HG02763 (cell line): ENCODE measurements around the gene SV2C.

Experiments
- ATAC-seq: cut with Tn5 transposase; IDR thresholded peaks from one replicate; pipeline ENCODE4 v1.9.1; 2021; ENCODE audit warnings: mild to moderate bottlenecking, moderate library complexity; ENCODE audit not compliant: unreplicated experiment

Gene SV2C

DNA sequence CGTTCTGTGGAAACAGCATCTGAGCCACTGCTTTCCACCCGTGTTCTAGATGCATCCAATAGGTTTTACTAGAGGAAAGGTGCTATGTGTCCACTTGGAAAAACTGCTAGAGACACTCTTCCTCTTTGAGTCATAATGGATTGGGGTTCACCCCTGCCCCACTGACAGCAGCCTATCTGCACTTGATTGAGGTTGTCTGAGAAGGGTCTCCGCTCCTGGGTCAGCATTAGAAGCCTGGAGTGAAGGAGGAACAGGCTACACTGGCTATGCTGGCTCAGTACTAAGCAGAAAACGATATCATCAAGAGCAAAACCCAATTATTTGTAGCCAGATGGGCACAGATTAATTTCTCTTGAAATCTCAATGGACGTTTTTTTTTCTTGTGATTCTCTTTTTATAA is 167.3 kb downstream of the SV2C start:
- no peak for ATAC-seq

DNA sequence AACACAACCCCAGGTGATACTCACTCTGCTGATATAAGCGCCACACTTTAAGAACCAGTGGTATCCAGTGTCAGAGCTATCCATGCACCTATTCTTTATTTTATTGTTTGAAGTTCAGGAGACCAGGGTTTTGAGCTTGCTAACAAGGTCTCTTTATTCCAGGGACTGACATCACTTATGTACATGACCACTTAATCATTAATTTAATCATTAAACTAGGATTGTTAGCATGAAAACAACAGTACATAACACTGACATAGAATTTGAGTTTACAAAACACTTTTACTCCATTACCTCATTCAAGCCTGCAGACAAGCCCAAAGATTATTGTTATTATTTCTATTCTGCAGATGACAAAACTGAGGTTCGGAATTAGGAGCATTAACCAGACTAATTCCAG is 168.5 kb downstream of the SV2C start:
- ATAC-seq, result no peak

DNA sequence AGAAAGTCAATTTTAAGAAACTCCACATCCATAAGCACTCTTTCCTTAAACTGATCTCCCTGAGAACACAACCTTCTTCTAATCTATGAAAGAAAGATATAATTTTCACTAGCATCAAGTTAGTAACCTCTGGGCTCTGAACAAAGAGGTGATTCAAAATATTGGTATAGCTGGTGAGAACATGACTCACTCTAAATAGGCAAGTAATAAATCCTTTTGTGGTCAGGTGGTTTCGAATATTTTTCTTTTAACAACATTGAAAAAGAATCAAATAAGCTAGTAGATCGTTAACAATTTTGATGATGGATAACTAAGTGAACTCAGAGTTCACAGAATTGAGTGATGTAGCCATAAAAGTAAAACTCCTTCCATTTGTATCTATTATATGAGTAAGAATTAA is 169.3 kb downstream of the SV2C start:
- no peak for ATAC-seq

DNA sequence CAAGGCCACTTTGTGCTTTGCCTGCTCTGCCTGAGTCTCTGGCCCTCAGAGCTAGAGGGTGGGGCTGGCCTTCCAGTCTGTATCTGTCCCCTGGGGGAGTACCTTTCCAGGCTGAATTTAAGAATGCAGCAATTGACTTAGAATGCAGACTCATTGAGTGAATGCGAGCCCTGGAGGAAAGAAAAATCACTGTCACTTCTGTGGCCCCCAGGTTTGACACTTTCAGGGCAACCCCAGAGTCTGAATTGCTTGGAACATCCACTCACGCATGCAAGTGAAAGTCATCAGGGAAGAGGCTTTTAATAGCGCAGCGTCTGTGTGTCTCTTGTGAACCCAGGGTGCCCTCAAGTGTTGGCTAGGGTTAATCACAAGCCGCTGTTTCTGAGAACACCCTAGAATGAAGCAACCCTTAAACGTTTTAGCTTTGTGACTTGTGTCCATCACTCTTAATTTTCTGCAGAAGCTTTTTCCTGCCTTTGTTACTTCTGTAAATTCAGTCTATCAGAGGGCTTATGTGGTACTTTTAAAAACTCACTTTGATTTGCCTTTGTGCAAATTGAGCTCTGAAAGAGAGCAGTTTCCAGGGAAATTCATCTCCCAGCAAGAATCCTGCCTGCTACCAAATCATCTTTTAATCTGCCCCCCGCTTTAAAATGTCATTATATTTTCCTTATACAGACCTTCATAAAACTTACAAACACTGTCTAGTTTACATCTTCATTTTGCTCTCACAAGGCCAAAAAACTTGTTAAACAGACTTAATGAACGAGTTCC is 173.1 kb downstream of the SV2C start:
- no peak for ATAC-seq

DNA sequence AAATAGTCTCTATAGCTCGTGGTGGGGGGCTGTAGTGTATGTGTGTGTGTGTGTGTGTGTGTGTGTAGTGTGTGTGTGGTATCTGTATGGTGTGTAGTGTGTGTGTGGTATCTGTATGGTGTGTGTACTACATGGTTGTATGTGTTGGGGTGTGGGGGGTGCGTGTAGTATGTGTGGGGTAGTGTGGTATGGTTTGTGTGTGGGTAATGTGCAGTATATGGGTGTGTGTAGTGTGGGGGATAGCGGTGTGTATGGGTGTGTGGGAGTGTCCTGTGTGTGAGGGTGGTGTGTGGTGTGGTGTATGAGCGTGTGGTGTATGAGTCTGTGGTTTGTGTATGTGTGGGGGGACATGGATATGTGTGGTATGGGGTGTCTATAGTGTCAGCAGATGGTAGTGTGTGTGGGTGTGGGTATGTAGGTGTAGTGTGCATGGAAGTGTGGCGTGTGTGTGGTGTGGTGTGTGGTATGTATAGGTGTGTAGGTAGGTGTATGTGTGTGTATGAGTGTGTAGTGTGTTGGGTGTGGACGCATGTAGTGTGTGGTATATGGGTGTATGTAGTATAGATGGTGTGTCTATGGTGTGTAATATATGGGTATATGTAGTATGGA is 174.1 kb downstream of the SV2C start:
- ATAC-seq, result no peak

DNA sequence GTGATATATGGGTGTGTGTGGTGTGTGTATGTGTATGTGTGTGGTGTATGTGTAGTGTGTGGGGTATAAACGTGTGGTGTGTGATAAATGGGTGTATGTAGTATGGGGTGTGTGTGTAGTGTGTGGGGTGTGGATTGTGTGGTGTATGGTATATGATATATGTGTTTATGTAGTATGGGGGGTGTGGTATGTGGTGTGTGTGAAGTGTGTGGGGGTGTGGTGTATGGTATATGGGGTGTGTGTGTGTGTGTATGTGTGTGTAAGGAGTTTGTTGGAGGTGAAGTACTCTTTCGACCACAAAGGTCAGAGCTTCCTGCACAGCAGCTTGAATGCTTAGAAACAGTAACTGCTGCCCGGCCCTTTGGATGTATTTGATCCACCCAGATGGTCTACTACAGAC is 174.7 kb downstream of the SV2C start:
- ATAC-seq, result no peak

DNA sequence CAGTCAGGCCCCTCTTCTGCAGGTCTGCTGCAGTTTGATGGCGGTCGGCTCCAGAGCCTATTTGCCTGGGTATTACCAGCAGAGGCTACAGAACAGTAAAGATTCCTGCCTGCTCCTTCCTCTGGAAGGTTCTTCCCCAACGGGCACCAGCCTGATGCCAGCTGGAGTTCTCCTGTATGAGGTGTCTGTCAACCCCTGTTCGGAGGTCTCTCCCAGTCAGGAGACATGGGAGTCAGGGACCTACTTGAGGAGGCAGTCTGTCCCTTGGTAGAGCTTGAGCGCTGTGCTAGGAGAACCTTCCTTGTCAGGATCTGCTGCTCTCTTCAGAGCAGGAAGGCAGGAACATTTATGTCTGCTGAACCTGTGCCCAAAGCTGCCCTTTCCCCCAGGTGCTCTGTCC is 181.5 kb downstream of the SV2C start:
- no peak for ATAC-seq

DNA sequence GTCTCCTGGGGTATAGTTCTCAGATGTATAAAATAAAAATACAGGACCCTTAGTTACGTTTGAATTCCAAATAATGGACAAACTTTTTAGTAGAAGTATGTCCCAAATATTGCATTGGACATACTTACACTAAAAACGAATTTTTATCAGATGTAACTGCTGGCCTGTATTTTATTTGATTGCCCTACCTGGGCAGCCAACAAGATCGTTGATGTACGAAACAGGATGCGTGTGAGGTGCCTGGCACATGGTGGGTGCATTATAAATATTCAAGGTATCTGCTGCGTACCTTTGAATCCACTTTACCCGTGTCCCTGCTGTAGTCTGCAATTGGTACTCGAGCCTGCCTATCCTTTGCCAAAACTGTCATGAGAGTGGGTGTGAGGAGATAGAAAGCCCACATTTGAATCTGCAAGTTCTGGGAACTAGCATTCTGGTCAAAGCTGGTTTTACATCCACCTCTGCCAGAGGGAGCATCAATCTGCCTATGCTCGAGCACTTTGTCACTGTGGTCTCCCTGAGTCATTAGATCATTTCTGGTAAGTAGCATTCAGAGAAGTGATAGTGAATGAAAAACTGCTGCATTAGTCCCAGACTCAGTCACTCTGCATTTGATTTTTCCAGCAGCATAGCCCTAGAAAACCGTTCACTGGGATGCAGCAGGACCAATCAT is 186.2 kb downstream of the SV2C start:
- ATAC-seq, result no peak

DNA sequence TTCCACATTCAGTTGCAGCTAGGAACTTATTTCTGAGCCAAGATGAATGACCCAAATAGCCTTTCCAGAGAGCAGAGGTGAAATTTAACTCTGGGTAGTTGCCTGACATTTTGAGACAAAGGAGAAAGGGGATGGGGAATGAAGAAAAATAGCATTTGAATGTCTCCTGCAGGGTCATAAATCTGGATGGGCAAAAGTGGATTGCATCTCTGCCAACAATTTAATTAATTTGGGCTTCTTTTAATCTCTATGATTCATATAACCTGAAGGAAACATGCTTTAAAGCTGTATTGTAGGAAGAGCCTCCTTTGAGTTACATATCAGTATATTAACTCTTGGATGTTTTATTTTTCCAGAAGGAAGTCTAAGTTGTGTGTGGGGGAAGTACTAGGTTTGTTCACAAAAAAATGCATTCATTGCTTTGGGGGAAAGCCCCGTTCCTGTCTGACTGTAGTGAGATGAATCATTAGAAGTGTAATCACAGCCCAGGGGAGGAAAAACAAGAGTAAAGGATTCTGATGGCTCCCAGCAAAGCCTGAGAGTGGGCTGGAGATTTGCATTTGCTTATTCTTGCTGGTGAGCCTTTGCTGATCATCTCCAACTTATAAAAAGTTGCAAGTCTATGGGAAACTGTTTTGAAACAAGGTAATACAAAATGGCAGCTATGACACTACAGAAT is 186.9 kb downstream of the SV2C start:
- no peak for ATAC-seq

DNA sequence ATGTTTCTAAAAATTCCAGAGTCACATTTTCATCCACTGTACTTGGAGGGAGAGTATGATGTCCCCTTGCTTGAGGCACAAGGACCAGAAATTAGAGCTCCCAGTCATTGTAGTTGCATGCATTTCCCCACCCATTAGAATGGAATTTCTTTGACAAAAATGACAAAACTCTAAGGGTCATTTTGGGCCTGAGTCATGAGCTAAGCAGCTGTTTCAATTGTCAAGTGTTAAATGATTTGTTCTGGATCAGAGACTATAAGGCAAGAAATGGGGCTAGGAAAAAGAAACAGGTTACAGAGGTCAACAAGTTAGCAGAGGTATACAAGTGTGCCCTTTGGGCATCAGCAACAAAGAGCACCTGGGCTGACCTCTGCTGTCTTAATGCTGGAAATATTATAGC is 188.7 kb downstream of the SV2C start:
- ATAC-seq, result no peak

DNA sequence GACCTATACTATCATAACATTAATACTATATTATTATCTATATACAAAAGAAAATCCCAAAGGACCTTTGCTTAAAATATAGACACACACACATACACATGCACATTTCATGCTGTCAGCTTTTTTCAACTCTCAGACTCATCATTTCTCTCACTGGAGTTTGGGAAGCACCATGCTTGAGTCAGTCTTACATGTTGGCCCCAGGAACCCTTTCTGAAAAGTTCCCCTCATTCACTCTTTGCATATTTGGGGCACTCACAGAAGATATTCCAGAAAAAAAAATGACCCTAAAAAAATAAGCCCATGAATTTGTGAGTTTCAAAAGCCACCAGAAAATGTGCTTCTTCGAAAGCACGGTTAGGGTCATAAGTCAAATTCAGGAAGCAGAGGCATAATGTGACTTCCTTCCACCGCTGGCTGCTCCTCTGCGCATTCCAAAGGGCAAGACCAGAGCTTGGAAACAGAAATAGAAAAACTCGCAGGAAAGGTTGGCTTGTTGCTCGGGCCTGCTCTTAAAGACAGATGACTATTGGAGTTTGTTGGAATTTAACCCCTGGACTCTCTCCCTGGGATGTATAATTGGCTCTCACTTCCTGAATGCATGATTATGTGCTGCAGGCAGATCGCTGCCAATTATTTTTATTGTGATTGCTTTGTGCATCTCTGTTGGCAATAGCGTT is 190.2 kb downstream of the SV2C start:
- no peak for ATAC-seq

DNA sequence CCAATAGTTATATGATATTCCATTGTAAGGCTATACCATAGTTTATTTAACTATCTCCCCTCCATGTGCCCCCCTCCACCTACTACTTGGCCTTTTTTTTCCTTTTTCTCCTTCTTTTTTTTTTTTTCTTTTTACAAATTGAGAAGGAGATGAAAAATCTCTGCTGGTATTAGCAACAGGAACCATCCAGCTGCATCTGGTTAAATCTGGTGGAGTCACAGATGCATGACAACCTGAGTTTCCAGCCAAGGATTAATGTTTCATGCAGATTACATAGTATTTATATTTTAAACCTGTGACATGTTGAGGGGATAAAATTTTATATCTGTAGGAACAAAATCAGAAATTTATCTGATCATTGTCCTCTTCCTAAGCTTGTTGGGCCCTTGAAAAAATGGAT is 191.4 kb downstream of the SV2C start:
- no peak for ATAC-seq

DNA sequence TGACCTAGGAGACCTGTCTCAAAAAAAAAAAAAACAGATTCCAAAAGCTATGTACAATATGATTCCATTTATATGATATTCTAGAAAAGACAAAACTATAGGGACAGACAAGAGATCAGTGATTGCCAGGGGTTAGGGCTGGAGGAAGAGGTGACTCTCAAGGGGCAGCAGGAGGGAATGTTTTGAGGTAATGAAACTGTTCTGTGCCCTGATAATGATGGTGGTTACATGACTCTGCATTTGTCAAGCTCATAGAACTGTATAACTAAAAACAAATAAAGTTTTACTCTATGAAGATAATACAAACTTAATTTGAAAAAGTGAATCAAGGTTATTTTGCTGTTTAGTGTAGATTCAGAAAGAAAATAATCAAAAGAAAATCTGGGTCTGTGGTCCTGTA is 194.6 kb downstream of the SV2C start:
- ATAC-seq, result no peak

DNA sequence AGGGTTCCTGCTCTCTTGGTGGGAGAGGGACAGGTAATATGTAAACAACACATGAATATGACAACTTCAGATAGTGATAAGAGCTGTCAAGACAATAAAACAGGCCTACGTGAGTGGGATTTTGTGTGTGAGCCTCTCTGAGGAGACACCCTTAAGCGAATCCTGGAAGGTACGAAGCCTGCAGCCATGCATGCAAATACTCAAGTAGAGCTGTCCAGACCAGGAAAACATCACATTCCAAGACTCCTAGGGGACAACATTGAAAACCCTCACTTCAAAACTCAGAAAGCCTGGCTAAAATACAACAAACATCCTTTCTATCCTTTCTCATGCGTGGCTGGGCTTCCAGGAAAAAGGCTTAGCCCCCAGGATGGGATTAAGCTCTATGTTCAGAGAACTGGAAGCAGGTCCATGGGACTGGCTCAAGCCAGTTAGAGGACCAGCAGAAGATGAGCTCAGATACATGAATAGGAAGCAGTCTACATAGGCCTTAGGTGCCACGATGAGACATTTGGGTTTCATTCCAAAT is 195.1 kb downstream of the SV2C start:
- ATAC-seq, result no peak

DNA sequence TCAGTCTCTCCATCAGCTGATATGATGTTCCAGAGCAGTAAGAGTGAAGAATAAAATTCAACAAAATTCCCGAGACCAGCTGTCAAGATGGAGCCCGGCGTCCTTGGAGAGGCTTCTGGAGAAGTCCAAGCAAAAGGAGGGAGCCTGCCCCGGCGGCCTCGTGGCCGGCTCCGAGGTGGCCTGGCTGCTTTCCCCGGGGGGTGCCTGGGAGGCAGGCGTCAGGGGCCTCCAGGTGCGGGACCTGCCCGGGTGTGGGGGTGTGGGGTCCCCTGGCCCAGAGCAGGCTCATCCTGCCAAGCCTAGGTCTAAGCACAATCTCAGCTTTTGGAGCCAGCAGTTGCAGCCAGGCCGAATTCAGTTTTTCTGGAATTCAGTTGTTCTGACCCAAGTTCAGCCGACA is 197.3 kb downstream of the SV2C start:
- ATAC-seq, result no peak

DNA sequence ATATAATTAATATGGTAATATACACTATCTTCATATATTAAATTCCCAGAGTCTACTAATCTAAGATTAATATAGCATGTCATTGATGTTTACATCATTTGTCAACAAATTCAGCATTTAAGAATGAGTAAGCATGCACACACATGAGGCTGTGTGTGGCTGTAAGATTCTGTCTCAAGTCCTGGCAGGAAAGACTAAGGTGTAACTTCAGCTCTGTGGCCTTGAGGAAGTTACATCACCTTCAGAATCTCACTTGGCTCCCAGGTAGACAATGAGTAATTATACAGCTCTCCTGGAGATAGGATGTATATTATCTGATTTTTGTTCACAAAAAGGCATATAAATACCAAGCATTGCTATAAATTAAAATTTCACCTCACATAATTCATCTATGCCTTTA is 200.5 kb downstream of the SV2C start:
- no peak for ATAC-seq

DNA sequence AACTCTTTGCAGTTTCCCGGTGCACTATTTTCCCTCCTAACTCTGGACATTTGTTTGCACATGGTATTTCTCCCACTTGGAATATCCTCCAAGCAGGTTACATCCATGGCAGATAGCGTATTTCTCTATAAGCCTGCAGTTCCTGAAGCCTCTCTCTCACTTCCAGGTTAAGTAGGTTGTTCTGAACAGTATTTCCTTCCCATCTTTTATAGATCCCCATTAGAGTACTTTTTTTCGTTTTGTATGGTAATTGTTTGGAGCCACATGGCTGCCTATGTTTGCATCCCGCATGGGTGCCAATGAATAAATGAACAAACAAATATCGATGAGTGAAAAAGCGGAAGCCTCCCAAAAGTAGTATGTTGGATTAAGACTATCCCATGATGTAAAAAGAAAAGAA is 206.5 kb downstream of the SV2C start:
- no peak for ATAC-seq

DNA sequence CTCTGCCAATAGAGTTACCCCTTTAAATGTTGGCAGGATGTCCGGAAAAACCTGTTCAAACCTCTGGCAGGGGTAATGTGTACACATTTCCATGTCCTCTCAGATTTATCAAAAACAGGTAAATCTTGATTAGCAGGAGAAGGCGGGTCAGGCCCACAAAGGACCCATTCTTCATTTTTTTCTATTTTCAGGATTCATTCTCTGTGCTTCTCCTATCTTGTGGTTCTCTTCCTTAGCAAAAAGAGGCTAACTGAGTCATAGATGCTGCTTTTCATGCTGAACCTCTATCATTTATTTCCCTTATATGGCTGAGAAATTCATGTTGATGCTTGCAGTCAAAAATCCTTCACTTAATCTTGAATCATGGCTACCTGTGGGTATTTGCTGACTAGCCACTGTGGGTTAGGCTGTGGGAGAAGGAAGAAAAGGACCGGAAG is 207.2 kb downstream of the SV2C start:
- ATAC-seq, result no peak

DNA sequence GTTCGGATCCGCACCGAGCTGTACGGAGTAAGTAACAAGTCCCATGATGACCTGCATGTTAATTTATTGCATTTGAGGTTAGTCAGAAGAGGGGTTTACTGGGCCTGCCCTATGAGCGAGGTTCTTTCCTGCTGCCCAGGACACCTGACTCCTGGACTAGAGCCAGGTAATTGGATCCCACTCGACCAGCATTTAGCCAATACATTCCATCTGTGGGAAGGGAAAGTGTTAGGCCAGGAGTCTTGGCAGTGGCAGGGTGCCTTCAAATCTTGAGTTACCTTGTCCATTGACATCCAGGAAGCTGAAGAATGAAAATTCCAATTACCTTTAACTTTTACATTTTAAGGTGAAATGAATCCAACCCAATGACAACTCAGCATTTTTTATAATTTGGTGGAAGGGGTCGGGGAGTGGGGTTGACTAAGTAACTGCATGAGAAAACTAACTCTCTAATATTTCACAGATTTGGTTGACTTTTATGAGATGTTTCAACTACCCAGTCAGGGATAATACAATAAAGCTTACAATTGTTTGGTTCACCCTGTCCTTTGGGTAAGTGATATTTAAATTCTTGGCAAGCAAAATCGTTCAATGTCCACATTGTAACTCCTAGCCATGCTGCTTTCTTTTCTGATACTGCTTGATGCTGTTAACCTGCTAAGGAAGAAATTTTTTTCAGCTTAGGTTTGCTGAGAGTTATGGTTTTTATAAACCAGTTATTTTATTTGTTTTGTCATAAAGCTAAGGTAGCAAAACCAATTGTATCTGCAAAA is 208.3 kb downstream of the SV2C start:
- ATAC-seq, result no peak
